WTC11 (cell line): Measurements from ENCODE around the gene NR3C2. TPM values are rescaled to one million over a fixed set of nuclear protein-coding genes. Genes with fewer than 3 reads are reported as not detected.
"Not testable (repeated sequence)": the region's sequence is repeated elsewhere in the genome, so short reads cannot be mapped to it uniquely, and the experiment has no call there.

ENCODE experiments used
- ATAC-seq: fragments of 200-7000 bp; cut with Tn5 transposase; 2 replicates; pipeline ENCODE4 v1.10.0; 2021; ENCODE audit warnings: mild to moderate bottlenecking, moderate library complexity
- CTCF ChIA-PET: fragments of 300-600 bp; sonication (Branson Sonifier 250); formaldehyde crosslinking; loops from one replicate; lab custom pipeline; 2021; ENCODE audit warnings: antibody characterized with exemption; lab: Charles Lee
- POLR2A ChIA-PET: fragments of 350-600 bp; sonication (Branson Sonifier 250); formaldehyde crosslinking; loops from one replicate; lab custom pipeline; 2021; ENCODE audit warnings: antibody characterized with exemption; lab: Charles Lee
- DNase-seq: peaks from one replicate; pipeline ENCODE4 v3.0.0; 2021; ENCODE audit warnings: low spot score
- H3K27ac Mint-ChIP-seq: 2 replicates; pipeline ENCODE4 v1.8.0; 2021; ENCODE audit warnings: mixed read lengths
- H3K27me3 Mint-ChIP-seq: 2 replicates; pipeline ENCODE4 v1.8.0; 2021; ENCODE audit warnings: low read depth, mild to moderate bottlenecking, moderate library complexity, mixed read lengths
- H3K36me3 Mint-ChIP-seq: 2 replicates; pipeline ENCODE4 v1.8.0; 2021; ENCODE audit warnings: mixed read lengths
- H3K4me1 Mint-ChIP-seq: 2 replicates; pipeline ENCODE4 v1.8.0; 2022; ENCODE audit warnings: mixed read lengths
- H3K4me3 Mint-ChIP-seq: 2 replicates; pipeline ENCODE4 v1.8.0; 2021; ENCODE audit warnings: mild to moderate bottlenecking, moderate library complexity, mixed read lengths
- H3K9me3 Mint-ChIP-seq: 2 replicates; pipeline ENCODE4 v1.8.0; 2021; ENCODE audit warnings: mixed read lengths
- ATF2 ChIP-seq: sonication (generic); formaldehyde crosslinking; IDR thresholded peaks from 2 replicates; pipeline ENCODE4 v1.8.1; 2022; ENCODE audit warnings: low read depth, missing genetic modification reagents, borderline replicate concordance
- GABPB1 ChIP-seq: sonication (generic); formaldehyde crosslinking; IDR thresholded peaks from 2 replicates; pipeline ENCODE4 v1.8.1; 2023; ENCODE audit warnings: mild to moderate bottlenecking, missing genetic modification reagents
- GRHL2 ChIP-seq: fragments of 250-450 bp; sonication (Bioruptor Pico); IDR thresholded peaks from 2 replicates; pipeline ENCODE4 v1.8.0; 2022; ENCODE audit warnings: mild to moderate bottlenecking, moderate library complexity; ENCODE audit not compliant: insufficient replicate concordance, severe bottlenecking
- GTF2I ChIP-seq: fragments of 250-450 bp; sonication (Bioruptor Pico); conservative IDR thresholded peaks from 2 replicates; pipeline ENCODE4 v1.4.0; 2021; ENCODE audit warnings: mild to moderate bottlenecking
- MAX ChIP-seq: sonication (generic); formaldehyde crosslinking; IDR thresholded peaks from 2 replicates; pipeline ENCODE4 v1.8.0; 2022; ENCODE audit warnings: mild to moderate bottlenecking, missing genetic modification reagents
- NFYB ChIP-seq: sonication (generic); formaldehyde crosslinking; conservative IDR thresholded peaks from 2 replicates; pipeline ENCODE4 v1.8.0; 2022; ENCODE audit warnings: low read depth, missing genetic modification reagents
- PRRX2 ChIP-seq: fragments of 250-450 bp; sonication (Bioruptor Pico); IDR thresholded peaks from 2 replicates; pipeline ENCODE4 v1.8.0; 2021; ENCODE audit warnings: mild to moderate bottlenecking
- SOX15 ChIP-seq: fragments of 250-450 bp; sonication (Bioruptor Pico); IDR thresholded peaks from 2 replicates; pipeline ENCODE4 v1.9.0; 2021; ENCODE audit warnings: mild to moderate bottlenecking
- USF2 ChIP-seq: sonication (generic); formaldehyde crosslinking; IDR thresholded peaks from 2 replicates; pipeline ENCODE4 v1.8.1; 2023; ENCODE audit warnings: mild to moderate bottlenecking, missing genetic modification reagents, moderate library complexity
- ZBTB43 ChIP-seq: sonication (generic); formaldehyde crosslinking; IDR thresholded peaks from 2 replicates; pipeline ENCODE4 v1.8.1; 2023; ENCODE audit warnings: mild to moderate bottlenecking, missing genetic modification reagents
- ZNF138 ChIP-seq: sonication (generic); formaldehyde crosslinking; conservative IDR thresholded peaks from 2 replicates; pipeline ENCODE4 v1.8.1; 2022; ENCODE audit warnings: mild to moderate bottlenecking, moderate library complexity, missing genetic modification reagents
- ZNF263 ChIP-seq: sonication (generic); formaldehyde crosslinking; IDR thresholded peaks from 2 replicates; pipeline ENCODE4 v1.8.1; 2022; ENCODE audit warnings: low read depth, mild to moderate bottlenecking, moderate library complexity, missing genetic modification reagents
- ZNF425 ChIP-seq: fragments of 250-450 bp; sonication (Bioruptor Pico); conservative IDR thresholded peaks from 2 replicates; pipeline ENCODE4 v1.9.0; 2021; ENCODE audit warnings: mild to moderate bottlenecking
- ZNF512 ChIP-seq: sonication (generic); formaldehyde crosslinking; IDR thresholded peaks from 2 replicates; pipeline ENCODE4 v1.8.1; 2022; ENCODE audit warnings: missing genetic modification reagents, borderline replicate concordance
- ZNF532 ChIP-seq: fragments of 250-450 bp; sonication (Bioruptor Pico); IDR thresholded peaks from 2 replicates; pipeline ENCODE4 v1.9.0; 2021; ENCODE audit warnings: mild to moderate bottlenecking, borderline replicate concordance
- ZNF671 ChIP-seq: fragments of 250-450 bp; sonication (Bioruptor Pico); IDR thresholded peaks from 2 replicates; pipeline ENCODE4 v1.8.0; 2021; ENCODE audit warnings: mild to moderate bottlenecking
- total RNA-seq: library from RNA; stranded (reverse); gene quantifications from 3 replicates; pipeline ENCODE4 v1.2.3, GENCODE V29; 2021

Gene NR3C2
- total RNA-seq, 1 experiment from 2014 or later: 2.8 TPM

GRCh38 chr4:148124512-148124911 lies 317.7 kb downstream of the NR3C2 start:
- CTCF ChIA-PET: no interaction called here
- POLR2A ChIA-PET: no interaction called here
- DNase-seq: no peak
- Mint-ChIP-seq H3K27me3 (peaks cover 4% of the 10 kb centered on the region; the same call in 1 of the 2 replicates), H3K4me1 (no peaks in the 10 kb centered on the region), H3K36me3 (peaks cover 41% of the 10 kb centered on the region), H3K9me3 (peaks cover 64% of the 10 kb centered on the region), H3K27ac (no peak overlapping the region), H3K4me3 (no peak overlapping the region)
- ATAC-seq: no peak
- TF ChIP-seq ZNF671 (CRISPR knock-in tag) (no peak), ZNF532 (CRISPR knock-in tag) (no peak), MAX (CRISPR knock-in tag) (no peak), GABPB1 (CRISPR knock-in tag) (no peak), ZBTB43 (no peak), GRHL2 (CRISPR knock-in tag) (no peak), PRRX2 (CRISPR knock-in tag) (no peak), ZNF425 (CRISPR knock-in tag) (no peak), ZNF138 (no peak), ATF2 (CRISPR knock-in tag) (no peak), GTF2I (CRISPR knock-in tag) (no peak), ZNF512 (CRISPR knock-in tag) (no peak), SOX15 (CRISPR knock-in tag) (no peak), NFYB (CRISPR knock-in tag) (no peak), ZNF263 (CRISPR knock-in tag) (no peak), USF2 (no peak)

GRCh38 chr4:148123161-148123560 lies 319.1 kb downstream of the NR3C2 start:
- H3K4me1 Mint-ChIP-seq, ATAC-seq, H3K4me3 Mint-ChIP-seq, POLR2A ChIA-PET, H3K27ac Mint-ChIP-seq, H3K27me3 Mint-ChIP-seq, DNase-seq, CTCF ChIA-PET: not testable (repeated sequence)
- peaks cover 41% of the 10 kb centered on the region for H3K36me3 Mint-ChIP-seq
- H3K9me3 Mint-ChIP-seq: peaks cover 63% of the 10 kb centered on the region
